Kidney (tissue), 14 donors: Measurements from ENCODE around the gene GALNT8. TPM values are rescaled to one million over a fixed set of nuclear protein-coding genes. Genes with fewer than 3 reads are reported as not detected.

Experiments used
- DNase-seq, 5 donors: peaks; one replicate each; pipeline ENCODE4 v3.0.0-alpha.2; 2013 to 2020
- FAIRE-seq: peaks from 2 replicates; lab custom pipeline; 2012; peaks lifted over from hg19 to GRCh38; lab: Jason Lieb, UNC
- H3K27ac ChIP-seq, 2 donors: one replicate each; pipeline ENCODE4 v1.7.0; 2013; ENCODE audit warnings: low read depth in 2 of 2, low read length in 2 of 2, inconsistent platforms in 1 of 2
- H3K27me3 ChIP-seq: one replicate; pipeline ENCODE4 v1.7.1; 2013; ENCODE audit warnings: low read length, inconsistent platforms; ENCODE audit not compliant: control insufficient read depth, insufficient read depth
- H3K36me3 ChIP-seq, 3 donors: one replicate each; pipeline versions ENCODE4 v1.7.0 to v1.7.1; 2013; ENCODE audit warnings: low read length in 3 of 3, control low read depth in 1 of 3, inconsistent platforms in 1 of 3; ENCODE audit not compliant: insufficient read depth in 3 of 3, control insufficient read depth in 2 of 3
- H3K4me1 ChIP-seq, 3 donors: one replicate each; pipeline versions ENCODE4 v1.7.0 to v1.7.1; 2013; ENCODE audit warnings: low read length in 3 of 3, inconsistent platforms in 1 of 3, low read depth in 1 of 3; ENCODE audit not compliant: control insufficient read depth in 2 of 3, insufficient read depth in 2 of 3
- H3K4me3 ChIP-seq, 3 donors: one replicate each; pipeline versions ENCODE4 v1.7.0 to v1.8.1; 2013; ENCODE audit warnings: low read length in 3 of 3, control low read depth in 1 of 3, inconsistent platforms in 1 of 3
- H3K9ac ChIP-seq, 3 donors: one replicate each; pipeline versions ENCODE4 v1.7.0 to v1.7.1; 2013; ENCODE audit warnings: low read length in 3 of 3, control low read depth in 1 of 3, inconsistent platforms in 1 of 3
- H3K9me3 ChIP-seq, 3 donors: one replicate each; pipeline versions ENCODE4 v1.7.0 to v1.7.1; 2013; ENCODE audit warnings: low read length in 3 of 3, control low read depth in 1 of 3, inconsistent platforms in 1 of 3; ENCODE audit not compliant: control insufficient read depth in 2 of 3, insufficient read depth in 1 of 3
- intact Hi-C: fragments of 100-400 bp; cut with DNase I; formaldehyde crosslinking; loops from one replicate; pipeline ENCODE4 v1.11.1; 2022
- polyA plus RNA-seq: library from polyadenylated mRNA; stranded (reverse); fragments of 350-450 nt; fragmentation: Illumina TruSeq; extraction: RNeasy Lipid Tissue Mini Kit (QIAGEN cat#74804); gene quantifications from one replicate; pipeline ENCODE4 v1.2.3, GENCODE V29; 2014; ENCODE audit warnings: low read depth, low replicate concordance; ENCODE audit not compliant: insufficient read depth
- total RNA-seq: library from RNA; stranded (reverse); fragmentation: NEBNext Ultra II Directional; extraction: Animal tissue kit (Norgen Biotek cat#: 25700); gene quantifications from one replicate; pipeline ENCODE4 v1.2.1, GENCODE V29; 2021
- TF ChIP-seq, protein P1 (sequence below): IDR thresholded peaks from 3 replicates; pipeline ENCODE4 v1.5.1; 2012; ENCODE audit warnings: mild to moderate bottlenecking, moderate library complexity, borderline replicate concordance; ENCODE audit not compliant: insufficient read depth; ENCODE audit errors: extremely low read depth
- donor health status: control.
- donor health status: control.
- donor health status: control.
- donor health status: control.
- donor health status: control.
- donor health status: DM: yes; HTN: yes; CAD: no.
- donor health status: Normal renal cell carcinoma (clear cell type).

Gene GALNT8
- total and polyA plus RNA-seq, 2 donors from 2014 or later, result 0.25 to 1.4 TPM

GRCh38 chr12:4723226-4723625 is 3.0 kb downstream of the GALNT8 start:
- intact Hi-C loops, result no loop called here
- H3K9me3 ChIP-seq, result no peaks in the 10 kb centered on the region
- H3K36me3 ChIP-seq, result no peaks in the 10 kb centered on the region
- H3K27ac ChIP-seq, result no peak overlapping the region
- H3K9ac ChIP-seq, result no peak overlapping the region
- FAIRE-seq (no peak), DNase-seq (no peak)
- no peaks in the 10 kb centered on the region for H3K27me3 ChIP-seq
- TF ChIP-seq, protein P1, sequence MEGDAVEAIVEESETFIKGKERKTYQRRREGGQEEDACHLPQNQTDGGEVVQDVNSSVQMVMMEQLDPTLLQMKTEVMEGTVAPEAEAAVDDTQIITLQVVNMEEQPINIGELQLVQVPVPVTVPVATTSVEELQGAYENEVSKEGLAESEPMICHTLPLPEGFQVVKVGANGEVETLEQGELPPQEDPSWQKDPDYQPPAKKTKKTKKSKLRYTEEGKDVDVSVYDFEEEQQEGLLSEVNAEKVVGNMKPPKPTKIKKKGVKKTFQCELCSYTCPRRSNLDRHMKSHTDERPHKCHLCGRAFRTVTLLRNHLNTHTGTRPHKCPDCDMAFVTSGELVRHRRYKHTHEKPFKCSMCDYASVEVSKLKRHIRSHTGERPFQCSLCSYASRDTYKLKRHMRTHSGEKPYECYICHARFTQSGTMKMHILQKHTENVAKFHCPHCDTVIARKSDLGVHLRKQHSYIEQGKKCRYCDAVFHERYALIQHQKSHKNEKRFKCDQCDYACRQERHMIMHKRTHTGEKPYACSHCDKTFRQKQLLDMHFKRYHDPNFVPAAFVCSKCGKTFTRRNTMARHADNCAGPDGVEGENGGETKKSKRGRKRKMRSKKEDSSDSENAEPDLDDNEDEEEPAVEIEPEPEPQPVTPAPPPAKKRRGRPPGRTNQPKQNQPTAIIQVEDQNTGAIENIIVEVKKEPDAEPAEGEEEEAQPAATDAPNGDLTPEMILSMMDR, result no peak
- H3K4me3 ChIP-seq, result no peak overlapping the region
- no peaks in the 10 kb centered on the region for H3K4me1 ChIP-seq

DNA sequence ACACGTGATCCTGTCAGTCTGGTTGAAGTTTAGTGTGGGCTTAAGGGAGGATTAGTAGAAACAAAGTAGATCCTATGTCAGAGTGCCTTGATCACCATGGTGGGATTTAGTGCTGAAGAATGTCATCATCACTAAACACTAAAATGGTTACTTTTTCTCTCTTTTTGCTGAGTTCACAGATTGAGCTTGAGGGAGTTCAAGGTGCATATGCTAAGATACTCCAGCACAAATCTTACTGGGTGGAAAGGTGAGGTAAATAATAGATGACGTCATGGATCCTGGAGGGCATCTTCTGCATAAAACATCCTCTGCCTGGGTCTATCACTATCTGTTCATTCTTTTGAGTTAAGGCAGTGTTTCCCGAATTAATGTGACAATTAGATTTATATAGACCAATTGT is 4.9 kb downstream of the GALNT8 start:
- intact Hi-C loops, result no loop called here

GRCh38 chr12:4734625-4735340 is 14.6 kb downstream of the GALNT8 start:
- Histone ChIP-seq H3K27ac (no peak overlapping the region), H3K27me3 (no peaks in the 10 kb centered on the region), H3K9me3 (no peaks in the 10 kb centered on the region), H3K9ac (no peak overlapping the region), H3K4me3 (no peak overlapping the region), H3K4me1 (no peaks in the 10 kb centered on the region), H3K36me3 (no peaks in the 10 kb centered on the region)
- intact Hi-C loops, result no loop called here
- DNase-seq, result no peak
- no peak for FAIRE-seq
- TF ChIP-seq, protein P1, result no peak

More for the DNA sequence above, 4.9 kb downstream of the GALNT8 start:
- Histone ChIP-seq H3K9me3 (no peaks in the 10 kb centered on the region), H3K27ac (no peak overlapping the region), H3K4me3 (no peak overlapping the region), H3K36me3 (no peaks in the 10 kb centered on the region), H3K9ac (no peak overlapping the region), H3K27me3 (no peaks in the 10 kb centered on the region), H3K4me1 (no peaks in the 10 kb centered on the region)
- FAIRE-seq, result no peak
- TF ChIP-seq, protein P1, result no peak
- DNase-seq, result no peak
